Neural cell (in vitro differentiated cells): ENCODE measurements around the gene LRIT1. TPM values are rescaled to one million over a fixed set of nuclear protein-coding genes. Genes with fewer than 3 reads are reported as not detected.

Source experiments
- H2AFZ ChIP-seq: fragments of 200-600, 300-800 bp; sonication (generic), shearing (Covaris generic); 2 replicates; pipeline ENCODE4 v1.6.0; 2014; ENCODE audit warnings: low read depth, mild to moderate bottlenecking, antibody characterized with exemption, low read length, moderate library complexity
- H3F3A ChIP-seq: fragments of 200-600 bp; shearing (Covaris generic); 2 replicates; pipeline ENCODE4 v1.6.1; 2016; ENCODE audit warnings: mild to moderate bottlenecking, moderate library complexity, mixed read lengths, antibody characterized with exemption, low read length; ENCODE audit not compliant: insufficient read depth, poor library complexity, severe bottlenecking
- H3K27ac ChIP-seq: fragments of 200-600, 300-800 bp; sonication (generic), shearing (Covaris generic); 2 replicates; pipeline ENCODE4 v1.5.1; 2014; ENCODE audit warnings: mild to moderate bottlenecking, low read length, moderate library complexity
- H3K27me3 ChIP-seq: fragments of 300-800, 200-600 bp; sonication (generic), shearing (Covaris generic); 2 replicates; pipeline ENCODE4 v1.6.0; 2014; ENCODE audit warnings: mild to moderate bottlenecking, low read depth, low read length, moderate library complexity; ENCODE audit not compliant: insufficient read depth
- H3K36me3 ChIP-seq: fragments of 300-800, 200-600 bp; sonication (generic), shearing (Covaris generic); 2 replicates; pipeline ENCODE4 v1.5.1; 2014; ENCODE audit warnings: mild to moderate bottlenecking, antibody characterized with exemption, low read length, moderate library complexity; ENCODE audit not compliant: insufficient read depth
- H3K4me2 ChIP-seq: fragments of 300-800, 200-600 bp; sonication (generic), shearing (Covaris generic); 2 replicates; pipeline ENCODE4 v1.6.0; 2014; ENCODE audit warnings: mild to moderate bottlenecking, low read length
- H3K4me3 ChIP-seq: fragments of 300-800, 200-600 bp; sonication (generic), shearing (Covaris generic); 2 replicates; pipeline ENCODE4 v1.5.1; 2014; ENCODE audit warnings: mild to moderate bottlenecking, low read length, moderate library complexity
- H3K79me2 ChIP-seq: fragments of 200-600 bp; shearing (Covaris generic); replicated peaks from 2 replicates; pipeline ENCODE4 v1.6.0; 2014; ENCODE audit warnings: mild to moderate bottlenecking, low read length, moderate library complexity; ENCODE audit not compliant: insufficient read depth
- H3K9ac ChIP-seq: fragments of 300-800, 200-600 bp; sonication (generic), shearing (Covaris generic); 2 replicates; pipeline ENCODE4 v1.6.1; 2016; ENCODE audit warnings: mild to moderate bottlenecking, low read length, mixed read lengths
- H3K9me2 ChIP-seq: fragments of 200-600 bp; shearing (Covaris generic); 2 replicates; pipeline ENCODE4 v1.6.1; 2016; ENCODE audit warnings: mild to moderate bottlenecking, low read length, mixed read lengths; ENCODE audit not compliant: insufficient read depth
- H3K9me3 ChIP-seq: fragments of 200-600, 300-800 bp; sonication (generic), shearing (Covaris generic); 2 replicates; pipeline ENCODE4 v1.6.1; 2016; ENCODE audit warnings: mild to moderate bottlenecking, mixed run types, low read length, moderate library complexity, mixed read lengths
- H4K20me1 ChIP-seq: fragments of 200-600 bp; shearing (Covaris generic); 2 replicates; pipeline ENCODE4 v1.6.1; 2016; ENCODE audit warnings: mild to moderate bottlenecking, mixed run types; ENCODE audit not compliant: insufficient read depth
- EP300 ChIP-seq: fragments of 450-650 bp; conservative IDR thresholded peaks from 2 replicates; pipeline ENCODE4 v1.6.1; 2014; ENCODE audit warnings: antibody characterized with exemption, mild to moderate bottlenecking, moderate library complexity; ENCODE audit not compliant: poor library complexity, severe bottlenecking
- EZH2 ChIP-seq: fragments of 200-600, 300-800 bp; shearing (Covaris generic), sonication (generic); IDR thresholded peaks from 2 replicates; pipeline ENCODE4 v1.6.1; 2014; ENCODE audit warnings: antibody characterized with exemption, low read length, borderline replicate concordance, mild to moderate bottlenecking; ENCODE audit not compliant: insufficient read depth, poor library complexity, severe bottlenecking
- MXI1 ChIP-seq: fragments of 450-650 bp; conservative IDR thresholded peaks from 2 replicates; pipeline ENCODE4 v1.6.1; 2014; ENCODE audit warnings: antibody characterized with exemption, mild to moderate bottlenecking; ENCODE audit not compliant: poor library complexity, severe bottlenecking
- POLR2AphosphoS5 ChIP-seq: IDR thresholded peaks from 2 replicates; pipeline ENCODE4 v1.6.1; 2012
- RAD21 ChIP-seq: fragments of 450-650 bp; conservative IDR thresholded peaks from 2 replicates; pipeline ENCODE4 v1.6.1; 2014; ENCODE audit warnings: antibody characterized with exemption, mild to moderate bottlenecking, moderate library complexity
- SMC3 ChIP-seq: fragments of 450-650 bp; conservative IDR thresholded peaks from 2 replicates; pipeline ENCODE4 v1.6.1; 2014; ENCODE audit warnings: antibody characterized with exemption, mild to moderate bottlenecking, moderate library complexity; ENCODE audit not compliant: poor library complexity
- TAF1 ChIP-seq: IDR thresholded peaks from 2 replicates; pipeline ENCODE4 v1.6.1; 2012; ENCODE audit warnings: low read depth
- polyA plus RNA-seq: library from polyadenylated mRNA; depleted of rRNA; stranded (reverse); fragments of >200 nt; gene quantifications from 2 replicates; pipeline ENCODE4 v1.2.3, GENCODE V29; 2014
- TF ChIP-seq, protein P1 (sequence below): fragments of 450-650 bp; IDR thresholded peaks from 2 replicates; pipeline ENCODE4 v1.5.1; 2014; ENCODE audit warnings: antibody characterized with exemption, mild to moderate bottlenecking, moderate library complexity; ENCODE audit not compliant: poor library complexity, severe bottlenecking
- TF ChIP-seq, protein P2 (sequence below): IDR thresholded peaks from 2 replicates; pipeline ENCODE4 v1.6.1; 2012; ENCODE audit warnings: borderline replicate concordance

Gene LRIT1
- polyA plus RNA-seq, 1 donor from 2014 or later = not detected

DNA sequence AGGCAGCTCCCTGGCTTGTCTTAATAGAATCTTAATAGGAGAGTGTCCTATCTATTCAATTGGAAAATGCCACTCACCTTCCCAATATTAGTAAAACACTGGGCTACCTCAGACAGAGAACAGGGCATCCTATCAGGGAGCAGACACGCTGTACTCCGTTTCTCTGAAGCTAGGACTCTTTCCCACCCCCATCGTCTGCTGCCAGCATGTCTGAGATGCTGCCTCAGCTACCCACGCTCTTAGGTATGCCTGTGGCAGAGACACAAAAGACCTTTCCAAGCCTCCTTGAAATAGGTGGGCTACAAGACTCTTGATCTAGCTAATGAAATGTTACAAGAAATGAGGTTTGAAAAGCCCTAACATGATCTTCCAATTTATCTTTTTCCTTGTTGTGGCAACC lies 13.5 kb downstream of the LRIT1 start:
- no peaks in the 10 kb centered on the region for H4K20me1 ChIP-seq

DNA sequence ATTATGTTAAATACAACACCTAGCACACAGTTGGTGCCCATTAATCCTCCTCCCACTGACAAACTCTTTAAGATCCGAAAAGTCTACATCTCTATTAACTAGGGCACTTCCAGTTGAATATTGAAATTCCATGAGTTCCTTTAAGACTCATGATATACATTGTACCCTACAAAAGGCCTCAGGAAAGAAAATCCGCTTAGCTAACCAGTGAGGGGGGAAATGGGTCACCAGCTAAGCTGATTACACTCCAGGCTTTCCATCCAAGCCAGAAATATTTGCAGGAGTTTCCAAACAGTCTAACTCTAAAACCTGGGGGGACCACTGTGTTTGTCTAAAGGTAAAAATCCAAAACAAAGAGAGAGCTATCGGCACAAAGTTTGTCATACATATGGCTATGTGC lies 14.7 kb downstream of the LRIT1 start:
- H3F3A ChIP-seq = no peaks in the 10 kb centered on the region
- TF ChIP-seq TAF1 = no peak
- H4K20me1 ChIP-seq = no peaks in the 10 kb centered on the region
- no peaks in the 10 kb centered on the region for H3K9me3 ChIP-seq
- H3K36me3 ChIP-seq = no peaks in the 10 kb centered on the region
- H3K27me3 ChIP-seq = no peaks in the 10 kb centered on the region
- H3K27ac ChIP-seq = no peak overlapping the region
- H2AFZ ChIP-seq = no peak overlapping the region
- no peaks in the 10 kb centered on the region for H3K79me2 ChIP-seq
- H3K4me2 ChIP-seq = no peak overlapping the region
- no peak overlapping the region for H3K4me3 ChIP-seq
- no peaks in the 10 kb centered on the region for H3K9me2 ChIP-seq
- H3K9ac ChIP-seq = no peak overlapping the region

More for the DNA sequence above, 13.5 kb downstream of the LRIT1 start:
- no peaks in the 10 kb centered on the region for H3K9me2 ChIP-seq
- no peaks in the 10 kb centered on the region for H3K79me2 ChIP-seq
- H3K4me2 ChIP-seq = no peak overlapping the region
- TF ChIP-seq EZH2 (no peak), EP300 (no peak), RAD21 (no peak), POLR2AphosphoS5 (no peak), SMC3 (no peak), MXI1 (no peak), TAF1 (no peak)
- TF ChIP-seq, protein P1, sequence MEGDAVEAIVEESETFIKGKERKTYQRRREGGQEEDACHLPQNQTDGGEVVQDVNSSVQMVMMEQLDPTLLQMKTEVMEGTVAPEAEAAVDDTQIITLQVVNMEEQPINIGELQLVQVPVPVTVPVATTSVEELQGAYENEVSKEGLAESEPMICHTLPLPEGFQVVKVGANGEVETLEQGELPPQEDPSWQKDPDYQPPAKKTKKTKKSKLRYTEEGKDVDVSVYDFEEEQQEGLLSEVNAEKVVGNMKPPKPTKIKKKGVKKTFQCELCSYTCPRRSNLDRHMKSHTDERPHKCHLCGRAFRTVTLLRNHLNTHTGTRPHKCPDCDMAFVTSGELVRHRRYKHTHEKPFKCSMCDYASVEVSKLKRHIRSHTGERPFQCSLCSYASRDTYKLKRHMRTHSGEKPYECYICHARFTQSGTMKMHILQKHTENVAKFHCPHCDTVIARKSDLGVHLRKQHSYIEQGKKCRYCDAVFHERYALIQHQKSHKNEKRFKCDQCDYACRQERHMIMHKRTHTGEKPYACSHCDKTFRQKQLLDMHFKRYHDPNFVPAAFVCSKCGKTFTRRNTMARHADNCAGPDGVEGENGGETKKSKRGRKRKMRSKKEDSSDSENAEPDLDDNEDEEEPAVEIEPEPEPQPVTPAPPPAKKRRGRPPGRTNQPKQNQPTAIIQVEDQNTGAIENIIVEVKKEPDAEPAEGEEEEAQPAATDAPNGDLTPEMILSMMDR = no peak
- TF ChIP-seq, protein P2, sequence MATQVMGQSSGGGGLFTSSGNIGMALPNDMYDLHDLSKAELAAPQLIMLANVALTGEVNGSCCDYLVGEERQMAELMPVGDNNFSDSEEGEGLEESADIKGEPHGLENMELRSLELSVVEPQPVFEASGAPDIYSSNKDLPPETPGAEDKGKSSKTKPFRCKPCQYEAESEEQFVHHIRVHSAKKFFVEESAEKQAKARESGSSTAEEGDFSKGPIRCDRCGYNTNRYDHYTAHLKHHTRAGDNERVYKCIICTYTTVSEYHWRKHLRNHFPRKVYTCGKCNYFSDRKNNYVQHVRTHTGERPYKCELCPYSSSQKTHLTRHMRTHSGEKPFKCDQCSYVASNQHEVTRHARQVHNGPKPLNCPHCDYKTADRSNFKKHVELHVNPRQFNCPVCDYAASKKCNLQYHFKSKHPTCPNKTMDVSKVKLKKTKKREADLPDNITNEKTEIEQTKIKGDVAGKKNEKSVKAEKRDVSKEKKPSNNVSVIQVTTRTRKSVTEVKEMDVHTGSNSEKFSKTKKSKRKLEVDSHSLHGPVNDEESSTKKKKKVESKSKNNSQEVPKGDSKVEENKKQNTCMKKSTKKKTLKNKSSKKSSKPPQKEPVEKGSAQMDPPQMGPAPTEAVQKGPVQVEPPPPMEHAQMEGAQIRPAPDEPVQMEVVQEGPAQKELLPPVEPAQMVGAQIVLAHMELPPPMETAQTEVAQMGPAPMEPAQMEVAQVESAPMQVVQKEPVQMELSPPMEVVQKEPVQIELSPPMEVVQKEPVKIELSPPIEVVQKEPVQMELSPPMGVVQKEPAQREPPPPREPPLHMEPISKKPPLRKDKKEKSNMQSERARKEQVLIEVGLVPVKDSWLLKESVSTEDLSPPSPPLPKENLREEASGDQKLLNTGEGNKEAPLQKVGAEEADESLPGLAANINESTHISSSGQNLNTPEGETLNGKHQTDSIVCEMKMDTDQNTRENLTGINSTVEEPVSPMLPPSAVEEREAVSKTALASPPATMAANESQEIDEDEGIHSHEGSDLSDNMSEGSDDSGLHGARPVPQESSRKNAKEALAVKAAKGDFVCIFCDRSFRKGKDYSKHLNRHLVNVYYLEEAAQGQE = no peak
- H3K27me3 ChIP-seq = no peaks in the 10 kb centered on the region
- no peaks in the 10 kb centered on the region for H3K36me3 ChIP-seq
- no peak overlapping the region for H3K4me3 ChIP-seq
- H3K9ac ChIP-seq = no peak overlapping the region
- H3K9me3 ChIP-seq = no peaks in the 10 kb centered on the region
- H2AFZ ChIP-seq = no peak overlapping the region
- H3K27ac ChIP-seq = no peak overlapping the region
- H3F3A ChIP-seq = no peaks in the 10 kb centered on the region
